GM19468 (cell line): ENCODE results near the gene SLC25A23.
"Not testable (repeated sequence)": the region's sequence is repeated elsewhere in the genome, so short reads cannot be mapped to it uniquely, and the experiment has no call there.

ENCODE experiments used
- ATAC-seq: cut with Tn5 transposase; IDR thresholded peaks from one replicate; pipeline ENCODE4 v1.9.1; 2021; ENCODE audit warnings: mild to moderate bottlenecking, moderate library complexity, moderate number of reproducible peaks; ENCODE audit not compliant: unreplicated experiment; ENCODE audit errors: extremely low read depth

Gene SLC25A23

DNA sequence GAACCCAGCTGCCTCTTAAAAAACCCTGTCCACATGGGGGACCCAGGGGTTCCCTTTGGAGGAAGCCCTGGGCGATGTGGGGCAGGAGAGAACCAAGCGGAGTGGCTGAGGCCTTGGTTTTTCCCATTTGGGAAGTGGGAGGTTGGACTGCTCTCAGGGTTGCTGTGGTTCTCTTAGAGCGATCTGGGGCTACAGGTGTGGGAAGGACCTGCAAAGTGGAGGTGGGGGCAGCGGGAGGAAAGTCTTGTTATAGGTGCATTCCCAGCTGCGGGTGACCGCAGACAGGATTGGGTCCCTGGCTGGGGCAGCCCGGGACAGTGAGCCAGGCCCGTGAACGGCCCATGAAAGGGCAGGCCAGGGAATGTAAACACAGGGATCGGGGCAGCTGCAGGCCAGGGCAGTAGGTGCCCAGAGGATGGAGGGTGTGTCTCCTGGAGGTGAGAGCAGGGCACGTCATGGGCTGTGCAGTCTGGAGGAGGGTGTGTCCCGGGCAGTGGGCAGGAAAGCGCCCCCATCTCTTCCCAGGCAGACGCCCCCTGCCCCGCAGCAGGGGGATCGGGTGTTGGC lies 814 bp downstream of the SLC25A23 start:
- ATAC-seq, result no peak

GRCh38 chr19:6457958-6458694 lies 1.5 kb downstream of the SLC25A23 start:
- no peak for ATAC-seq

DNA sequence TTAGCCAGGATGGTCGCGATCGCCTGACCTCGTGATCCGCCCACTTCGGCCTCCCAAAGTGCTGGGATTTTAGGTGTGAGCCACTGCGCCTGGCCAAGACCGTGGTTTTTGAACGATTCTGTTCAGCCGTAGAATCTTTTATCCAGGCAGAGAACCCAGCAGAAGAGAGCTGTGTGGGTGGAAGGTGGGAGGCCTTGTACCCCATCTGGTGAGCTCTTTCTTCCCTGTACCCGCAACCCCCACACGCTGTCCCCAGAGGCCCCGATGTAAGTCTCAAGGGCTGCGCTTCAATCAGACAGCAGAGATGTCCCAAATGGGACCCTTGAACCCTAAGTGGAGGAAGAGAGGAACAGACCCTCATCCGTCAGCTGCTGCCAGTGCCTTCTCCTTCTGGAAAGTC lies 3.7 kb downstream of the SLC25A23 start:
- no peak for ATAC-seq

- no peak for ATAC-seq
Measured at GRCh38 chr19:6453951-6454565, 5.5 kb downstream of the SLC25A23 start.

DNA sequence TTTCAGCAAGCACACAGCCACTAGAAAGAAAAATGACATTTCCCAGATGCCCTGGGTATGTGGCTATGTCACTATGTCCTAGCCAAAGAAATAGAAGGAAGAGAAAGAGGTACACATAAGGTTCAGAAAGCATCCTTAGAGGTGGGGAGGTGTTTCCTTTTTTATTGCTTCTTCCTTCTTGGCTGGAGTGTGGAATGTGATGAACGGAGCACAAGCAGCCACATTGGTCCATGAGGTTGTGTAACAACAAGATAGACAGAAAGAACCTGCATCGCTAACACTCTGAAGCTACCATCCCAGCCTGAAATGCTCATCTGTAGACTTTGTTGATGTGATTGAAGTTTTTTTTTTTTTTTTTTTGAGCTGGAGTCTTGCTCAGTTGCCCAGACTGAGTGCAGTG lies 6.7 kb downstream of the SLC25A23 start:
- no peak for ATAC-seq

GRCh38 chr19:6452223-6452614 lies 7.4 kb downstream of the SLC25A23 start:
- no peak for ATAC-seq

DNA sequence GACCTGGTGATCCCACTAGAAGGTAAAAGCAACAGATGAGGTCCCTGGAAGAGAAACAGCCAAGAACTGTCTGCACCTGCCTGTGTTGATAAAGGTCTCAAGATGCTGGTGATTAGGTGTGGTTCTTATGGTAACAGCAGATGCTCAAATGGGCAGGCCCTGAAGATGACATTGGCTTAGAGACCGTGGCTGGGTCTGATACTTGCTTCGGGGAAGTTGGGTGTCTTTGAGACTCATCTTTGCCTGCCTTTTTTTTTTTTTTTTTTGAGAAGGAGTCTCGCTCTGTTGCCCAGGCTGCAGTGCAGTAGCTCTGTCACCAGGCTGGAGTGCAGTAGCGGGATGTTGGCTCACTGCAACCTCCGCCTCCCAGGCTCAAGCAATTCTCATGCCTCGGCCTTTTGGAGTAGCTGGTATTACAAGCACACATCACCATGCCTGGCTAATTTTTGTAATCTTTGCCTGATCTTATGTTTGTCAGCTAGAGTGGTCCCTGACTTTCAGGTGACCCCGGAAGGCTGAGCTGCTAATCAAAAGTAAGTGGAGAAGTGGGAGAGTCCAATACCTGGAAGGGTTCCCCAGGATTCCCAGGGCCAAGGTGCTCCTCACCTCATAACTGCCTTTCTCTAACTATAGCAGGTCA lies 7.9 kb downstream of the SLC25A23 start:
- no peak for ATAC-seq

DNA sequence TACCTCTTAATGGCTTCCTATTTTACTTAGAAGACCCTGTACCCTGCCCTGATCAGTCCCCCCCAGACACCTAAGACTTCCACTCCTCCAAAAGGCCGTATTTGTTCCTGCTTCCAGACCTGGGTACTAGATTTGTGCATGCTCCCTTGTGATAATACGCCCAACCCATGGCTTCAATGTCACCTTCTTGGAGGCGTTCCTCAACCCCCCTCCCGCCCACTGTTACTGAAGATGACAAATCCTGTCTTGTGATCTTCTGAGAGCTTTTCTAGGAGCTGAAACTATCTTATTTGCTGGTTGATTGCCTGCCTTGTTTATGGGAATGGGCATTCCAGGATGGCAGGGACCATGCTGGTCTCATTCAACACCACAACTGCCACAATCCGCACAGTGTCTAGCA lies 9.4 kb downstream of the SLC25A23 start:
- no peak for ATAC-seq

GRCh38 chr19:6448045-6448444 lies 11.5 kb downstream of the SLC25A23 start:
- ATAC-seq, result no peak

- no peak for ATAC-seq
Measured at GRCh38 chr19:6446452-6446851, 13.1 kb downstream of the SLC25A23 start.

GRCh38 chr19:6443986-6444385 lies 15.6 kb downstream of the SLC25A23 start:
- no peak for ATAC-seq

- no peak for ATAC-seq
Measured at GRCh38 chr19:6442087-6442688, 17.4 kb downstream of the SLC25A23 start.

DNA sequence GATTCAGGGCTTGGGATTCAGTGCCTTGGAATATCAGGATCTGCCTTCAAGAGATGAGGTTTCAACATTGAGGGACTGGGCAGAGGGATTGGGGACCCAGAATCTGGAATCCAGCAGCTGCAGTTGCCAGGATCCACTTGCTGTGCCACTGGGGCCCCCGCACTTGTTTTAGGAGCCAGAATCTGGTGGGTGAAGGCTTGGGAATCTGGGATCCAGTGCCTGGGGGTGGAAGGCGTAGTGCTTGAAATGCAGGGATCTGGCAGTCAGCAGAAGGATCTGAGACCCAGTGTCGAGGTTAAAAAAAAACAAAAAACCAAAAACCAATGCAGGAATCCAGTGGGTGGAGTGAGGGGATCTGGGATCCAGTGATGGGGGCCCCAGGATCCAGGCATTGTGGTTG lies 18.7 kb downstream of the SLC25A23 start:
- no peak for ATAC-seq

- ATAC-seq, result no peak
Measured at GRCh38 chr19:6439743-6440142, 19.8 kb downstream of the SLC25A23 start.

GRCh38 chr19:6433663-6434062 lies 25.9 kb downstream of the SLC25A23 start, which contains the start of gene SLC25A41:
TSS of gene SLC25A41 (minus strand) at chr19:6433763. CDS start at chr19:6433693, 70 bp downstream.
- ATAC-seq, result no peak

GRCh38 chr19:6433165-6433564 lies 26.4 kb downstream of the SLC25A23 start:
- no peak for ATAC-seq

GRCh38 chr19:6431891-6432290 lies 27.7 kb downstream of the SLC25A23 start:
- no peak for ATAC-seq

DNA sequence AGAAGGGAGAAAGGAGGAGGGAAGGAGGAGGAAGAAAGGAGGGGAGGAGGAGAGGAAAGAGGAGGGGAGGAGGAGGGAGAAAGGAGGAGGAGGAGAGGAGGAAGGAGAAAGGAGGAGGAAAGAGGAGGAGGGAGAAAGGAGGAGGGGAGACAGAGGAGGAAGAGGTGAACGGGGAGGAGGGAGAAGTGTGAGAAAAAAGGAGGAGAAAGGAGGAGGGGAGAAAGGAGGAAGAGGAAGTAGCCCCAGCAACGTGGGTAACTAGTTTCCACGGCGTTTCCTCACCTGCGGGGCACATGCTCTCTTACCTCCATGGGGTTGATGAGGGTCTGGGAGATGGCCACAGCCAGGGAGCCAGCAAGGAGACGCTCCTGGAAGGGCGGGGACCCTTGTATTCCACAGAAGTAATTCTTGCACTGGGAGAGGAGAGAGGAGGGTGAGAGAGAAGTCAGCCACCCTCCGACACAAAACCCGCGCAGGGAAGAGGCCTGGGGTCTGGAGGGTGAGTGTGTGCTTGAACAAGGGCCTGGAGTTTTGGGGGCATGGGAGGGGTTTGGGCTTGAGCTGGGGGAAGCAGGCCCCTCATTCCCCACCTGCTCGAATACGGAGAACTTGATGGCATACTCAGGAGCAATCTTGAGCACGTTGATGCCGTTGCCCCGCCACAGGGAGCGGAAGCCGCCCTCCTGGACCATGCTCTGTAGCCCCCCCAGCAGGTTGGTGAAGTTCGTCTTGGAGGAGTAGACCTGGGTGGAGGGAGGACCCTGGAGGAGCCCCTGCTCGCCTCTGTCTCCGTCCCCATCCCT lies 30.0 kb downstream of the SLC25A23 start:
- ATAC-seq, result no peak

GRCh38 chr19:6428692-6429418 lies 30.7 kb downstream of the SLC25A23 start:
- not testable (repeated sequence) for ATAC-seq
